HG03108 (cell line): ENCODE data around the gene KRT73.
"Not testable (repeated sequence)": the region's sequence is repeated elsewhere in the genome, so short reads cannot be mapped to it uniquely, and the experiment has no call there.

Source experiments
- ATAC-seq: cut with Tn5 transposase; IDR thresholded peaks from one replicate; pipeline ENCODE4 v1.9.1; 2021; ENCODE audit warnings: moderate library complexity; ENCODE audit not compliant: unreplicated experiment

KRT73 gene

DNA sequence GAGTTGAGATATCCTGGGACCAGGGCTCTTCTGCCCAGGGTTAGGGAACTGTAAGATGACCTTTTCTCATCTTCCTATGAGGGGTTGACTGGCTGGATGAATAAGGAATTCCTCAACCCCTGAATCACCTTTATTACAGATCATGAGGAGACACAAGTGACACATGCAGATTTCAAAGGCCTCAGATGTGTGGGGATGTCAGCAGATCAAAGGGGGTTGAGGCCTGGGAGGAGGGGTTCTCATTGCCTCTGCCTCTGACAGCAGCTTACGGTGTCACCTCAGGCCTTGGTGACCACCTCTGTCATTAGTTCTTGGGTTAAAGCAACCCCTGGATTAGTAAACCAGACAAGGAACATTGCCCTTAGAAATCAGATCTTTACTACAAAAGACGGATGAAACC lies 15.0 kb downstream of the KRT73 start:
- no peak for ATAC-seq

GRCh38 chr12:52602552-52602951 lies 15.8 kb downstream of the KRT73 start:
- no peak for ATAC-seq

- no peak for ATAC-seq
These were observed 16.7 kb downstream of the KRT73 start for GRCh38 chr12:52601671-52602070.

DNA sequence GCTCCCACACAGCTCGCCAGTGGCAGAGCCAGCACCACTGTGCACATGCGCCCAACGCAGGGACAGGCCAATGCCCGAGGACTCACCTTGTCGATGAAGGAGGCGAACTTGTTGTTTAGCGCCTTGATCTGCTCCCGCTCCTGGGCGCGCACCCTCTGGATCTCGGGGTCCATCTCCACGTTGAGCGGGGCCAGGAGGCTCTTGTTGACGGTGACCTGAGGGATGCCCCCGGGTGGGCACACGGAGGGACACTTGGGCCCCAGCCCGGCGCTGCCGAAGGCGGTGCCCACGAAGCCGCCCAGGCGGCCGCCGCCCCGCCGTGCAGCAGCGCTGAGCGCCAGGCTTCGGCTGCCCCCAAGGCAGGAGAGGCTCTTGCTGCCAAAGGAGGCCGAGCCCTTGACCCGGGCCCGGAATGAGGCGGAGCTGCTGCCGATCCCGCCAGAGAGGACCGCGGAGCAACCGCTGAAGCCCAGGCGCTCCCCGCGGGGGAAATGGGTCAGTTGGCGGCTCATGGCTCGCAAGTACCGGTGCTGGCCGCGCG lies 17.3 kb downstream of the KRT73 start, which contains the start of gene KRT72:
TSS of gene KRT72 (minus strand) at position 523 of the 541 bp plus-strand sequence. CDS start at position 512, 11 bp downstream.
- ATAC-seq = no peak

GRCh38 chr12:52600475-52600874 lies 17.9 kb downstream of the KRT73 start:
- no peak for ATAC-seq

- no peak for ATAC-seq
These were observed 18.3 kb downstream of the KRT73 start for GRCh38 chr12:52600071-52600470.

- ATAC-seq = no peak
These were observed 19.4 kb downstream of the KRT73 start for GRCh38 chr12:52598966-52599365.

DNA sequence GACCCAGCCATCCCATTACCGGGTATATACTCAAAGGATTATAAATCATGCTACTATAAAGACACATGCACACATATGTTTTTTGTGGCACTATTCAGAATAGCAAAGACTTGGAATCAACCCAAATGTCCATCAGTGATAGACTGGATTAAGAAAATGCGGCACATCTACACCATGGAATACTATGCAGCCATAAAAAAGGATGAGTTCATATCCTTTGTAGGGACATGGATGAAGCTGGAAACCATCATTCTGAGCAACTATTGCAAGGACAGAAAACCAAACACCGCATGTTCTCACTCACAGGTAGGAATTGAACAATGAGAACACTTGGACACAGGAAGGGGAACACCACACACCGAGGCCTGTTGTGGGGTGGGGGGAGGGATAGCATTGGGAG lies 24.1 kb downstream of the KRT73 start:
- ATAC-seq = not testable (repeated sequence)

GRCh38 chr12:52591521-52591920 lies 26.8 kb downstream of the KRT73 start:
- ATAC-seq = no peak

DNA sequence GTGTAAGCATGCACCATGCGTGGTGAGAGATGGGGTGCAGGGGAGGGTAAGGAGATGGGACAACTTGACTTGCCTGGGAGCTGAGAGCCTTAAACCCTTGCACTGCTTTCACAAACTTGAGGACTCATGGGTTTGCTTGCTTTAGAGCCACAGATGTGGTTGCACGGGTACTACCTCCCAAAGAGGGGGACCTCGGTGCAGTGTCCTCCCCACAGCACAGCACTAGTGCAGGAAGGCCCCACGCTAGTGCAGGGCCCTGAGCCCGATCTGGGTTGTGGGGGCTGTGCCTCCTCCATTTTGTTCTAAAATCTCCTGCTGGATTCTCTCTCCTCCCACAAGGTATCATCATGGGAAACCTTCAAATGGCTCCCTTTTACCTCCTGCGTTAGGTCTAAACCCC lies 28.3 kb downstream of the KRT73 start:
- ATAC-seq = no peak

DNA sequence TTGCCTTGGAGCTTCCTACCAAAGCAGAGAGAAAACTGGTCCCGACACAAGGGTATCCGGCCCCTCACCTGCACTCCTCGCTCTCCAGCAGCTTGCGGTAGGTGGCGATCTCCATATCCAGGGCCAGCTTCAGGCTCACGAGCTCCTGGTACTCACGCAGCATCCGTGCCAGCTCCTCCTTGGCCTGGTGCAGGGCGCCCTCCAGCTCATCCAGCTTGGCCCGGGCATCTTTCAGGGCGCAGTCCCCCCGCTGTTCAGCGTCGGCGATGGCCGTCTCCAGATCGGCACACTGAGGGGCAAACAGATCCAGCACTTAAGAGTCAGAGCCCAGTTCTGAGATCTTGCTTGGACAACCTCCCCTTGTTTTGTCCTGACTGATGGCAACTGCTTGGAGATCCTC lies 30.8 kb downstream of the KRT73 start:
- no peak for ATAC-seq

- ATAC-seq = no peak
These were observed 32.4 kb downstream of the KRT73 start for GRCh38 chr12:52585946-52586345.

GRCh38 chr12:52585066-52585465 lies 33.3 kb downstream of the KRT73 start:
- no peak for ATAC-seq

DNA sequence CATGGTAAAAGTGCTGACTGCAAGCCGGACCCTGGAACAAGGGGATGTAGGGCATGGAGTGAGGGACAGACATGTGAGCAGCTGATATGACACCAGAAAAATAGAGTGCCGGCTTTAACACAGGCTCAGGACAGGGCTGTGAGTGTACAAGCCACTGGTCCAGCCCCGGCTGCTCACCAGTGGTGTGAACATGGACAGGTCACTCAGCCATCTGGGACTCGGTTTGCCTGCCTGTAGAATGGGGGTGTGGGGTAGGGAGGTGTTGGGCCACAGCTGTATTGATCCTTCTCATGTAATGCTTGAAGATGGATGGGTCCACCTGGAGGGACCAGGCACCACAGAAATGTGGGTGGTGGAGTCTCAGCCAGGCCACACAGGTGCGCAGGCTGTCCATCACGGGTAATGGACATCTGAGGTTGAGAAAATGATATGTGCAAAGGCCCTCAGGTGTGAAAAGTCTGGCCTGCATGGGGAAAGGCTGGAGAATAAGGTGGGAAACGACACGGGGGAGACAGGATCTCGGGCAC lies 34.1 kb downstream of the KRT73 start:
- ATAC-seq = no peak

GRCh38 chr12:52582971-52583456 lies 35.3 kb downstream of the KRT73 start:
- peak; percentile 54 for ATAC-seq

GRCh38 chr12:52582486-52582885 lies 35.9 kb downstream of the KRT73 start:
- no peak for ATAC-seq

GRCh38 chr12:52581481-52581880 lies 36.9 kb downstream of the KRT73 start:
- ATAC-seq = no peak

DNA sequence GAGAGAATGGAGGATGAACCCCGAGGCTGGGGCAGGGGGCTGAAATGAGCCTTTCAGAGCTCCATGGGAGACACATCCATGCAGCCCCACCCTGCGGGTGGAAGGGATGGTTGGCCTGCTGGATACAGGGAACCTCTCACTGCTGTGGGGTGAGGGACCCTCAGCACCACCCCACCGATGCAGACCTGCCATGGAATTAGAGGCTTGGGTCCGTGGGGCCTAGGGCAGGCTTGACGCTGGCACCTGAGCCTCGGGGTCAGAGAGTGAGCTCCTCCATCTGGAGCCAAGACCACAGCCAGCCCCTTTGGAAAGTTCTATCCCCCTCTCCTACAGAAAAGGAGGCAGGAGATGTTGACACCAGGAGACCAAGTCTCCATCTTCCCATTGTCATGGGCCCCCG lies 37.3 kb downstream of the KRT73 start:
- ATAC-seq = no peak

GRCh38 chr12:52580496-52580895 lies 37.9 kb downstream of the KRT73 start:
- ATAC-seq = no peak

DNA sequence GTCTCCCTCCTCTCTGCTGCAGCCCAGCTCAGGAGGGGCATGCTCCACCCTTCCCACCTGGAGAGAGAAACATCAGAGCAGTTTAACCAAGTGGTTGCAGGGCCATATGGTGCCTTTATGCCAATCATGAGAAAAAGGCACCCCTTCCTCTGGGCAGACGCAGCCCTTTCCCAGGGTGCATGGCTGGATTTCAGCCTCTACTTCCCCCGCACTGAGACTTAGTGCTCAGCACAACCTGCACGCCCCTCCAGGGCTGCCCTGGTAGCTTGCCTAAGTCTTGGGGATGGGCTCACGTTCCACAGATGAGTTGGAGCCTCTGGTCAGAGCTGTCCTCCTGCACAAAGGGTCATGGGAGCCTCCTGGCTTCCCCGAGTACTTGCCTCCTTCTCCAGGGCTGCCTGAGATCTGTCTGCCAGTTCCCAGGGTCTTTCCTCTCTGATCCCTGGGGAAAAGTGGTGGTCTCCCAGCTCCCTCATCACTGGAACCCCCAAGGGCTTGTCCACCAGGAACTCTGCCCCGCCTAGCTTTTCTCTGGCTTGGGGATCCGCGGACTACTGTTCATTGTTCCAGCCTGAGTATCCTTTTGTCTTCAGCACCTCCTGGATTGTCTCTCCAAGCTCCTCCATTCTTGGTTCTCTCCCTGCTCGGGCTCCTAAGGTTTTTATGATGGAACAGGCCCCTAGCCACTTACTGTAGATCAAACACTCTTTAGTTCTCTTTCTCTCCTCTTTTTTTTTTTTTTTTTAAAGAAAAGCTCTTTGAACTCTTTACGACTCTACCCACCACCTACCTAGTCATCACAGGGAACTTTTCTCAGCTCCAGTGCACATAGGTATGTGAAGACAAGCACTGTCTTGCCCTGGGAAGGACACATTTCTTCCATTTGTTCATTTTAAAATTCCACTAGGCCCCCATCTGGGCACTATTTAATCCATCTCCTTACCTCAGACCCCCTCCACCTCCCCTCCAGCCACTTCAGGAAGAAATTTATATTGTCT lies 38.6 kb downstream of the KRT73 start:
- ATAC-seq = no peak

DNA sequence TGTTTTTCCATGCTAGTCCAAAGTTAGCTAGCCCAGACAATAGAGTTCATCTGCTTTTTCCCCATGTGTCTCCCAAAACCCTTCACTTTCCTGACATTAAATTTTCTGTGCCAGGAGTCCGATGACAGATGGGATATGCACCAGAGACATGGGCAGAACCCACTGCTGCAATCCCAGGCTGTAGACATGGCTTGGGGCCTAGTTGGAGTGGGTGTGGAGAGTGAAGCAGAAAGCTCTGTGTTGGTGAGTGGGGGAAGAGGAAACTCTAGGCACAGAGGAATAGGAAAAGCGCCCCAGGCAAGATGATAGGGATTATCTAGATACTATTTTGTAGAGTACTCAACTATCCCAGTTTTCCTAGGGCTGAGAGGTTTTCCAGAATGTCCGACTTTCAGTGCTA lies 39.9 kb downstream of the KRT73 start:
- no peak for ATAC-seq

- no peak for ATAC-seq
These were observed 41.0 kb downstream of the KRT73 start for GRCh38 chr12:52577316-52577715.
